GM23338 (cell line): Measurements from ENCODE around the gene AFTPH. TPM values are rescaled to one million over a fixed set of nuclear protein-coding genes. Genes with fewer than 3 reads are reported as not detected.

Source experiments
- ATAC-seq: fragments of 200-7000 bp; cut with Tn5 transposase; 3 replicates; pipeline ENCODE4 v1.9.1; 2020
- DNase-seq: peaks from one replicate; pipeline ENCODE4 v3.0.0-alpha.2; 2015; ENCODE audit warnings: low spot score
- H2AFZ ChIP-seq: fragments of 200-600 bp; sonication (generic); 2 replicates; pipeline ENCODE4 v1.8.0; 2016; ENCODE audit warnings: antibody characterized with exemption, mild to moderate bottlenecking, moderate library complexity
- H3F3A ChIP-seq: fragments of 200-600 bp; sonication (generic); replicated peaks from 2 replicates; pipeline ENCODE4 v1.8.0; 2017; ENCODE audit warnings: antibody characterized with exemption, mixed run types, low read depth
- H3K27ac ChIP-seq: fragments of 200-600 bp; sonication (generic); 2 replicates; pipeline ENCODE4 v1.6.1; 2016; ENCODE audit warnings: low read depth
- H3K27me3 ChIP-seq: fragments of 200-600 bp; sonication (generic); 2 replicates; pipeline ENCODE4 v1.8.0; 2016; ENCODE audit warnings: mild to moderate bottlenecking, mixed run types, moderate library complexity; ENCODE audit not compliant: insufficient read depth
- H3K36me3 ChIP-seq: fragments of 200-600 bp; sonication (generic); 2 replicates; pipeline ENCODE4 v1.8.0; 2016; ENCODE audit warnings: mild to moderate bottlenecking; ENCODE audit not compliant: insufficient read depth
- H3K4me1 ChIP-seq: fragments of 200-600 bp; sonication (generic); 2 replicates; pipeline ENCODE4 v1.8.0; 2016; ENCODE audit warnings: mild to moderate bottlenecking, moderate library complexity; ENCODE audit not compliant: insufficient read depth
- H3K4me2 ChIP-seq: fragments of 200-600 bp; sonication (generic); 2 replicates; pipeline ENCODE4 v1.7.1; 2017; ENCODE audit warnings: mixed run types
- H3K4me3 ChIP-seq: fragments of 200-600 bp; sonication (generic); 2 replicates; pipeline ENCODE4 v1.6.1; 2016; ENCODE audit warnings: mixed run types
- H3K79me2 ChIP-seq: fragments of 200-600 bp; sonication (generic); replicated peaks from 2 replicates; pipeline ENCODE4 v1.8.0; 2017; ENCODE audit warnings: mild to moderate bottlenecking; ENCODE audit not compliant: insufficient read depth
- H3K9me2 ChIP-seq: fragments of 200-600 bp; sonication (generic); 2 replicates; pipeline ENCODE4 v1.8.0; 2017; ENCODE audit not compliant: insufficient read depth
- H4K20me1 ChIP-seq: fragments of 200-600 bp; sonication (generic); replicated peaks from 2 replicates; pipeline ENCODE4 v1.8.0; 2017; ENCODE audit warnings: mild to moderate bottlenecking; ENCODE audit not compliant: insufficient read depth
- H3K27ac Mint-ChIP-seq: 2 replicates; pipeline ENCODE4 v1.8.0; 2020; ENCODE audit warnings: inconsistent platforms, mild to moderate bottlenecking, moderate library complexity, mixed read lengths
- H3K27me3 Mint-ChIP-seq: 3 replicates; pipeline ENCODE4 v1.8.0; 2022; ENCODE audit warnings: low read depth, mild to moderate bottlenecking, moderate library complexity, mixed read lengths, inconsistent platforms; ENCODE audit not compliant: insufficient read depth, poor library complexity
- H3K36me3 Mint-ChIP-seq: 3 replicates; pipeline ENCODE4 v1.8.0; 2021; ENCODE audit warnings: low read depth, mild to moderate bottlenecking, inconsistent platforms, moderate library complexity, mixed read lengths
- H3K4me1 Mint-ChIP-seq: 3 replicates; pipeline ENCODE4 v1.8.0; 2020; ENCODE audit warnings: mild to moderate bottlenecking, inconsistent platforms, mixed read lengths
- H3K4me3 Mint-ChIP-seq: 3 replicates; pipeline ENCODE4 v1.8.0; 2021; ENCODE audit warnings: moderate library complexity, mild to moderate bottlenecking, inconsistent platforms, mixed read lengths
- H3K9me3 Mint-ChIP-seq: 3 replicates; pipeline ENCODE4 v1.8.0; 2020; ENCODE audit warnings: moderate library complexity, mild to moderate bottlenecking, inconsistent platforms, mixed read lengths
- CREB1 ChIP-seq: fragments of 250-450 bp; sonication (Bioruptor Pico); IDR thresholded peaks from 2 replicates; pipeline ENCODE4 v1.5.0; 2020; ENCODE audit warnings: low read depth, mild to moderate bottlenecking, moderate library complexity
- CTCF ChIP-seq, 2 experiments: fragments of 200-600 bp in 1 of 2; sonication (generic) in 1 of 2; conservative IDR thresholded peaks; 2 replicates each; pipeline versions ENCODE4 v1.5.1 to v1.6.1; 2016 to 2017; ENCODE audit warnings: antibody characterized with exemption in 2 of 2, low read depth in 2 of 2, mild to moderate bottlenecking in 2 of 2, moderate library complexity in 1 of 2
- JUNB ChIP-seq: IDR thresholded peaks from one replicate; pipeline ENCODE4 v1.6.1; 2016; ENCODE audit warnings: antibody characterized with exemption; ENCODE audit not compliant: unreplicated experiment
- NANOG ChIP-seq: IDR thresholded peaks from 2 replicates; pipeline ENCODE4 v1.6.1; 2016; ENCODE audit warnings: antibody characterized with exemption, borderline replicate concordance
- REST ChIP-seq: IDR thresholded peaks from one replicate; pipeline ENCODE4 v1.6.1; 2018; ENCODE audit warnings: antibody characterized with exemption; ENCODE audit not compliant: unreplicated experiment
- ZNF462 ChIP-seq: fragments of 250-450 bp; sonication (Bioruptor Pico); IDR thresholded peaks from 2 replicates; pipeline ENCODE4 v1.5.0; 2020; ENCODE audit warnings: mild to moderate bottlenecking, moderate library complexity
- polyA plus RNA-seq: library from polyadenylated mRNA; unstranded; fragments of >200 nt; fragmentation: Nextera tagmentation; extraction: Ambion mirVana; gene quantifications from 2 replicates; pipeline ENCODE4 v1.2.1, GENCODE V29; 2016
- total RNA-seq: library from RNA; depleted of rRNA; stranded (reverse); fragments of >200 nt; shearing (Covaris generic); gene quantifications from 2 replicates; pipeline ENCODE4 v1.2.3, GENCODE V29; 2014

The AFTPH gene
- total and polyA plus RNA-seq, 2 experiments from 2014 or later: 14.9 to 20.6 TPM

DNA sequence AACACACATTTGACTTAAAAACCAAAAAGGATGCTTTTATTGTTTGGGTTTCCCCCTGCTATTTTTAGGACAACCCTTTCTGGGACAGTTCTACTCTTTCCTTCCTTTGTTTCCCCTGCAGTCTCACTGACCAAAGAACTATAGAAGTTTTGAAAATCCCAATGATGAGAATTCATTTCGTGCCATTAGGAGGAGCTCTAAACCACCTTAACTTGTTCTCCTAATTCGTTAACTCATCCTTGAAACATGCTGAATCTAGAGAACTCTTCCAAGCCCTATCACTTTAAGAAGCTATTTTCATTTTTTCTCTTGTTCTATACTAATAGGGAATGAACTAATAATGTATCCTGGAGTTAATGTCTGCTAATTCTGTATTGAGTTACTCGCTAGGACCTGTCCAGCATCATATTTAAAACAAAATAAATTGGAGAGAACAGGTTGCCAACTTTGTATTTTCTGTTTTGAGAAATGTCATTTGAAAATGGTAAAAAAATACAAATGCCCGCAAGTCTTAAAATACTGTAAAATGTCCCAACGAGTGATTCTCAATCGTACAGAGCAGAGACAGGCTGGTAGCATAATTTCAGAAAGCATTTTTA lies 62.9 kb downstream of the AFTPH start:
- no peaks in the 10 kb centered on the region for H3K9me2 ChIP-seq
- Mint-ChIP-seq H3K27me3 (no peaks in the 10 kb centered on the region), H3K27ac (no peak overlapping the region), H3K4me1 (no peaks in the 10 kb centered on the region; the same call in 2 of the 3 replicates), H3K9me3 (no peaks in the 10 kb centered on the region), H3K36me3 (peaks cover 9% of the 10 kb centered on the region; the same call in 1 of the 3 replicates), H3K4me3 (no peak overlapping the region)
- H3K36me3 ChIP-seq: no peaks in the 10 kb centered on the region; the same call in 1 of the 2 replicates
- peak; percentile 55; the same call in 2 of the 3 replicates for ATAC-seq
- no peak overlapping the region for H3K4me3 ChIP-seq
- H3K79me2 ChIP-seq: no peaks in the 10 kb centered on the region
- no peaks in the 10 kb centered on the region for H3K4me1 ChIP-seq
- no peak overlapping the region for H2AFZ ChIP-seq
- no peaks in the 10 kb centered on the region for H3F3A ChIP-seq
- H3K27me3 ChIP-seq: no peaks in the 10 kb centered on the region
- H3K4me2 ChIP-seq: no peak overlapping the region
- TF ChIP-seq JUNB (no peak), CTCF (conservative IDR thresholded peaks at IDR 0.05; ENCODE audit: low read depth in 2 of 2) (peak; percentile 66 to 73)
- no peaks in the 10 kb centered on the region for H4K20me1 ChIP-seq
- DNase-seq: peak; percentile 73
- no peak overlapping the region for H3K27ac ChIP-seq

GRCh38 chr2:64587561-64587960 lies 63.4 kb downstream of the AFTPH start:
- H4K20me1 ChIP-seq: no peaks in the 10 kb centered on the region
- DNase-seq: no peak
- no peak overlapping the region for H3K4me3 Mint-ChIP-seq
- H3K4me3 ChIP-seq: no peak overlapping the region
- no peak for ATAC-seq
- no peaks in the 10 kb centered on the region for H3K9me2 ChIP-seq
- no peak overlapping the region for H3K27ac ChIP-seq
- H3F3A ChIP-seq: no peaks in the 10 kb centered on the region
- H2AFZ ChIP-seq: no peak overlapping the region
- H3K36me3 ChIP-seq: no peaks in the 10 kb centered on the region; the same call in 1 of the 2 replicates
- H3K4me1 ChIP-seq: no peaks in the 10 kb centered on the region
- H3K27me3 Mint-ChIP-seq: no peaks in the 10 kb centered on the region
- H3K27ac Mint-ChIP-seq: no peak overlapping the region
- no peaks in the 10 kb centered on the region for H3K79me2 ChIP-seq
- H3K27me3 ChIP-seq: no peaks in the 10 kb centered on the region
- no peaks in the 10 kb centered on the region for H3K9me3 Mint-ChIP-seq
- H3K4me2 ChIP-seq: no peak overlapping the region
- no peaks in the 10 kb centered on the region; the same call in 2 of the 3 replicates for H3K4me1 Mint-ChIP-seq
- peaks cover 14% of the 10 kb centered on the region; the same call in 1 of the 3 replicates for H3K36me3 Mint-ChIP-seq
- TF ChIP-seq CTCF (conservative IDR thresholded peaks at IDR 0.05; ENCODE audit: low read depth in 2 of 2) (no peak), REST (no peak), NANOG (no peak), ZNF462 (CRISPR knock-in tag) (no peak), JUNB (no peak), CREB1 (CRISPR knock-in tag) (no peak)
